KMS-11 (cell line): Measurements from ENCODE around the gene TMEM235.

ENCODE experiments used
- H2AFZ ChIP-seq: fragments of 200-600 bp; sonication (generic); 2 replicates; pipeline ENCODE4 v1.6.1; 2016; ENCODE audit warnings: antibody characterized with exemption, mixed run types, low read depth
- H3K27ac ChIP-seq: fragments of 200-600 bp; sonication (generic); 2 replicates; pipeline ENCODE4 v1.6.1; 2016; ENCODE audit warnings: mild to moderate bottlenecking, mixed run types
- H3K27me3 ChIP-seq: fragments of 200-600 bp; sonication (generic); 2 replicates; pipeline ENCODE4 v1.6.1; 2017; ENCODE audit warnings: mild to moderate bottlenecking, low read depth, mixed run types, moderate library complexity; ENCODE audit not compliant: insufficient read depth
- H3K36me3 ChIP-seq: fragments of 200-600 bp; sonication (generic); 2 replicates; pipeline ENCODE4 v1.6.1; 2017; ENCODE audit warnings: mild to moderate bottlenecking, mixed run types; ENCODE audit not compliant: insufficient read depth
- H3K4me1 ChIP-seq: fragments of 200-600 bp; sonication (generic); 2 replicates; pipeline ENCODE4 v1.6.1; 2016; ENCODE audit warnings: mild to moderate bottlenecking, low read depth, mixed run types; ENCODE audit not compliant: poor library complexity, severe bottlenecking
- H3K4me2 ChIP-seq: fragments of 200-600 bp; sonication (generic); 2 replicates; pipeline ENCODE4 v1.7.0; 2016; ENCODE audit warnings: mild to moderate bottlenecking, mixed run types
- H3K4me3 ChIP-seq: fragments of 200-600 bp; sonication (generic); IDR thresholded peaks from 2 replicates; pipeline ENCODE4 v1.6.1; 2017; ENCODE audit warnings: low read depth, low read length, mixed read lengths; ENCODE audit not compliant: insufficient read depth
- H3K79me2 ChIP-seq: fragments of 200-600 bp; sonication (generic); 2 replicates; pipeline ENCODE4 v1.6.1; 2016; ENCODE audit warnings: low read depth, mixed run types; ENCODE audit not compliant: insufficient read depth
- H3K9ac ChIP-seq: fragments of 200-600 bp; sonication (generic); 2 replicates; pipeline ENCODE4 v1.6.1; 2016; ENCODE audit warnings: mild to moderate bottlenecking, mixed run types
- H4K20me1 ChIP-seq: fragments of 200-600 bp; sonication (generic); 2 replicates; pipeline ENCODE4 v1.6.1; 2016; ENCODE audit warnings: mild to moderate bottlenecking, mixed run types; ENCODE audit not compliant: insufficient read depth
- CTCF ChIP-seq: fragments of 200-600 bp; sonication (generic); conservative IDR thresholded peaks from 2 replicates; pipeline ENCODE4 v1.6.1; 2017; ENCODE audit warnings: low read depth, mild to moderate bottlenecking, antibody characterized with exemption, low read length, moderate library complexity, mixed read lengths

TMEM235 gene

DNA sequence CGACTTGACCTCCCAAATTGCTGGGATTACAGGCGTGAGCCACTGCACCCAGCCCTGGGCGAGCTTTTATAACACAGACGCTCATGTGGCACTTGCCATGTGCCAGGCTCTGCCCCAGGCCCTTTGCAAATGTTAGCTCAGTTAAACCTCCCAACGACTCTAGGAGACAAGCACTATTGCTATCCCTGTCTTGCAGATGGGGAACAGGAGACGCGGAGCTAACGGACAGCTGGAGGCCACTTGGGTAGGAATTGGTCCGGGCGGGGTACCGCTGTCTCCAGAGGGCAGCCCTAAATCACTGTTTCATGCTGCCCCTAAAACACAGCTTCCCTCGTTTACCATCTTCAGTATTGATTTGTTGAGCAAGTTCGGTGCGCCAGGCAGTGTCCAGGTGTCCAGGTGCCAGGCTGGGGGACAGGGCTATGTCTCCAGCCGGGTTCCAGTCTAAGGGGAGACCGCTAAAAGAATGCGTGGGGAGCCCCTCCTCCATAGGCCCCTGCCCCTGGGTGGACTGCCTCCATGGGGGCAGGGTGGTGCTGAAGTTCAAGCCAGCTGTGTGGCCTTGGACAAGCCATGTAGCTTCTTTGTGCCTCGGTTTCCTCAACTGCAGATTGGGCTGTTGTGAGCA lies 23.7 kb downstream of the TMEM235 start:
- H3K79me2 ChIP-seq, result 0 out of 2 replicates have a peak, but pooled peaks cover under 1% of the 10 kb centered on the region
- H3K4me2 ChIP-seq, result no peak overlapping the region; the same call in 1 of the 2 replicates
- H3K36me3 ChIP-seq, result no peaks in the 10 kb centered on the region
- no peaks in the 10 kb centered on the region for H4K20me1 ChIP-seq
- peaks cover 91% of the 10 kb centered on the region for H3K4me1 ChIP-seq
- H3K27ac ChIP-seq, result peak overlapping the region; percentile 95; the same call in 1 of the 2 replicates
- H3K27me3 ChIP-seq, result no peaks in the 10 kb centered on the region
- H3K9ac ChIP-seq, result no peak overlapping the region
- peak overlapping the region; percentile 18 for H3K4me3 ChIP-seq
- TF ChIP-seq CTCF, result no peak
- no peak overlapping the region for H2AFZ ChIP-seq

- no peak for TF ChIP-seq CTCF
- Histone ChIP-seq H3K27ac (peak overlapping the region; percentile 95), H3K4me2 (peak overlapping the region; percentile 2; the same call in 1 of the 2 replicates), H3K9ac (no peak overlapping the region), H3K79me2 (0 out of 2 replicates have a peak, but pooled peaks cover 6% of the 10 kb centered on the region), H3K4me3 (no peak overlapping the region), H4K20me1 (no peaks in the 10 kb centered on the region), H2AFZ (no peak overlapping the region), H3K36me3 (no peaks in the 10 kb centered on the region), H3K4me1 (peaks cover 91% of the 10 kb centered on the region), H3K27me3 (no peaks in the 10 kb centered on the region)
These were observed 24.7 kb downstream of the TMEM235 start for GRCh38 chr17:78255953-78256706.

GRCh38 chr17:78256707-78257591 lies 25.5 kb downstream of the TMEM235 start:
- Histone ChIP-seq H3K4me2 (peak overlapping the region; percentile 87; the same call in 1 of the 2 replicates), H3K4me1 (peaks cover 91% of the 10 kb centered on the region), H3K79me2 (0 out of 2 replicates have a peak, but pooled peaks cover 6% of the 10 kb centered on the region), H4K20me1 (no peaks in the 10 kb centered on the region), H3K9ac (peak overlapping the region; percentile 84; the same call in 1 of the 2 replicates), H3K27me3 (no peaks in the 10 kb centered on the region), H3K4me3 (no peak overlapping the region), H3K27ac (peak overlapping the region; percentile 95), H3K36me3 (no peaks in the 10 kb centered on the region), H2AFZ (no peak overlapping the region; the same call in 1 of the 2 replicates)
- no peak for TF ChIP-seq CTCF

DNA sequence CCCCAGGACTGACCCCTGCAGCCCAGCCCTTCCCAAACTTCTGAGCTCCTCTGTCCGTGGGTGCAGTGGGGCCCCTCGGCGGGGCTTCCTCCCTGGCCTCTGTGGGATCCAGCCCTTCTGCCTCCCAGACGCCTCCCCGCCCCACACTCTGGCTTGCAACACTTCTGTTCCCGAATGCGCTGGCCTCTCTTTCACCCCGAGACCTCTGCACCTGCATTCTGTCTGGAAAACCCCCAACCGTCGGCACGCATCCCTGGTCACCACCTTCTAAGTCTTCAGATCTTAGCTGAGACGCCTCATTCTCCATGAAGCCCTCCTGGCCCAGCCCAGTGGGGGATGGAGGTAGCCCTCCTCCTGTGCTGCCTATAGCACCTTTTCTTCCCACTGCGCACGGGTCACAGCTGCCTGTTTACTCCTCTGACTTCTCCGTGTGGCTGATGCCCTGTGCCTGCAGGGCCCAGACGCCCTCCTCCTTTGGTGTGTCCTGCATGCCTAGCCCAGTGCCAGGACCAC lies 26.4 kb downstream of the TMEM235 start:
- Histone ChIP-seq H4K20me1 (no peaks in the 10 kb centered on the region), H3K36me3 (no peaks in the 10 kb centered on the region), H3K79me2 (0 out of 2 replicates have a peak, but pooled peaks cover 6% of the 10 kb centered on the region), H3K4me3 (peak overlapping the region; percentile 68), H3K27ac (peak overlapping the region; percentile 95), H3K4me2 (peak overlapping the region; percentile 87), H3K4me1 (peaks cover 89% of the 10 kb centered on the region), H3K27me3 (no peaks in the 10 kb centered on the region), H3K9ac (peak overlapping the region; percentile 84), H2AFZ (peak overlapping the region; percentile 21; the same call in 1 of the 2 replicates)
- TF ChIP-seq CTCF, result no peak
